A673 (cell line): ENCODE measurements around the gene ZNF213. TPM values are rescaled to one million over a fixed set of nuclear protein-coding genes. Genes with fewer than 3 reads are reported as not detected.

ENCODE experiments used
- BruUV-seq: library from RNA; stranded (reverse); fragments of 400-500 nt; replicated peaks from 2 replicates; lab custom pipeline; 2021; lab: Mats Ljungman, UMichigan
- CTCF ChIA-PET: fragments of 300-600 bp; sonication (Branson Sonifier 250); formaldehyde crosslinking; loops from one replicate; lab custom pipeline; 2022; ENCODE audit warnings: antibody characterized with exemption; lab: Charles Lee
- POLR2A ChIA-PET: fragments of 300-600 bp; sonication (Branson Sonifier 250); formaldehyde crosslinking; loops from one replicate; lab custom pipeline; 2022; ENCODE audit warnings: antibody characterized with exemption; ENCODE audit not compliant: low non-redundant PET; lab: Charles Lee
- DNase-seq: peaks from one replicate; pipeline ENCODE4 v3.0.0-alpha.2; 2015; ENCODE audit warnings: low spot score
- H3K27ac ChIP-seq: fragments of 200-600 bp; sonication (generic); 2 replicates; pipeline ENCODE4 v1.5.1; 2016; ENCODE audit warnings: mixed run types, low read depth, mild to moderate bottlenecking, mixed read lengths, antibody characterized with exemption, low read length; ENCODE audit not compliant: poor library complexity, severe bottlenecking
- H3K27me3 ChIP-seq: fragments of 200-600 bp; sonication (generic); replicated peaks from 2 replicates; pipeline ENCODE4 v1.6.1; 2017; ENCODE audit warnings: mixed run types, low read depth, mild to moderate bottlenecking, mixed read lengths, antibody characterized with exemption, low read length; ENCODE audit not compliant: insufficient read depth, poor library complexity
- H3K36me3 ChIP-seq: fragments of 200-600 bp; sonication (generic); 2 replicates; pipeline ENCODE4 v1.6.1; 2016; ENCODE audit warnings: mixed run types, mild to moderate bottlenecking, mixed read lengths, antibody characterized with exemption, low read length; ENCODE audit not compliant: insufficient read depth, poor library complexity, severe bottlenecking
- H3K4me1 ChIP-seq: fragments of 200-600 bp; sonication (generic); 2 replicates; pipeline ENCODE4 v1.6.1; 2017; ENCODE audit warnings: mixed run types, mild to moderate bottlenecking, mixed read lengths, antibody characterized with exemption, low read length; ENCODE audit not compliant: insufficient read depth, poor library complexity, severe bottlenecking
- H3K4me3 ChIP-seq: fragments of 200-600 bp; sonication (generic); 2 replicates; pipeline ENCODE4 v1.5.1; 2016; ENCODE audit warnings: low read depth, mixed run types, mild to moderate bottlenecking, mixed read lengths, low read length; ENCODE audit not compliant: poor library complexity, severe bottlenecking
- H3K9me3 ChIP-seq: fragments of 200-600 bp; sonication (generic); 2 replicates; pipeline ENCODE4 v1.6.1; 2016; ENCODE audit warnings: mixed run types, low read depth, mild to moderate bottlenecking, mixed read lengths, antibody characterized with exemption, low read length; ENCODE audit not compliant: poor library complexity, severe bottlenecking
- CTCF ChIP-seq: fragments of 300-800, 200-600 bp; sonication (generic); conservative IDR thresholded peaks from 2 replicates; pipeline ENCODE4 v1.5.1; 2017; ENCODE audit warnings: low read depth, mild to moderate bottlenecking, antibody characterized with exemption, low read length, moderate library complexity, mixed read lengths
- EZH2 ChIP-seq: fragments of 200-600 bp; sonication (generic); IDR thresholded peaks from 2 replicates; pipeline ENCODE4 v1.6.1; 2017; ENCODE audit warnings: borderline replicate concordance, low read depth, mild to moderate bottlenecking, mixed read lengths, antibody characterized with exemption, low read length; ENCODE audit not compliant: poor library complexity, severe bottlenecking
- intact Hi-C: fragments of 100-400 bp; cut with micrococcal nuclease; formaldehyde crosslinking; loops from one replicate; pipeline ENCODE4 v1.10.0; 2022; ENCODE audit not compliant: unreplicated experiment
- total RNA-seq: library from RNA; stranded (reverse); gene quantifications from 2 replicates; pipeline ENCODE4 v1.2.3, GENCODE V29; 2021

Gene ZNF213
- total RNA-seq, 1 experiment from 2014 or later = 16.0 TPM

DNA sequence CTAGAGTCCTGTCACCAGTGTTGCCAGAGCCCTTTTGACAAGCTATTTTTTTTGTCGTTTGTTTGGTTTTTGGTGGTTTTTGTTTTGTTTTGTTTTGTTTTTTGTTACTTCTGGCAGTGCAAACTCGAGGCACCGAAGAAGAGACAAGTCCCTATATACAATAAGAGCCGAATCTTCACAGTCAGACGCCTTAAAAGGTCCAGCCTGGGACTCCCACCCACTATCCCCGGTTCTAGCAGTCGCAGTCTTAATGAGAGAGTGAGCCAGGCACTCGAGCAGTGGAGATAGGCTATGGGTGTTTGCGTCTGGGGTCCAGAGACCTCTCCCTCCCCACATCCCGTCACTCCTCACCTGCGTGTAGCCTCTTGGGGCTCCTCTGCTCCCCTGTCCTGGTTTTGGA lies 55.0 kb downstream of the ZNF213 start:
- POLR2A ChIA-PET = no interaction called here
- H3K27ac ChIP-seq = no peak overlapping the region
- no peaks in the 10 kb centered on the region for H3K9me3 ChIP-seq
- no peak for DNase-seq
- no peaks in the 10 kb centered on the region for H3K27me3 ChIP-seq
- no TSS peak for BruUV-seq
- CTCF ChIA-PET = no interaction called here
- TF ChIP-seq EZH2 (no peak), CTCF (no peak)
- peaks cover 16% of the 10 kb centered on the region for H3K4me1 ChIP-seq
- H3K4me3 ChIP-seq = peak overlapping the region; percentile 75
- intact Hi-C loops = loop anchor here (2.0 kb wide), 2 partner anchors 39 to 311 kb away; partner anchors contain the start of gene CLUAP1
- no peaks in the 10 kb centered on the region for H3K36me3 ChIP-seq

- ChIA-PET CTCF (interaction anchor here (0.6 kb wide), 1 partner anchor 74 kb away, joined by 4 read pairs; no protein-coding TSS in a partner anchor), POLR2A (interaction anchor here (0.6 kb wide), 1 partner anchor 18 kb away, joined by 7 read pairs; no protein-coding TSS in a partner anchor)
- intact Hi-C loops = no loop called here
- no peak for DNase-seq
- peaks cover 16% of the 10 kb centered on the region for H3K4me1 ChIP-seq
- H3K9me3 ChIP-seq = no peaks in the 10 kb centered on the region
- peak overlapping the region; percentile 75 for H3K4me3 ChIP-seq
- no peak overlapping the region for H3K27ac ChIP-seq
- no TSS peak for BruUV-seq
- no peaks in the 10 kb centered on the region for H3K27me3 ChIP-seq
- no peaks in the 10 kb centered on the region for H3K36me3 ChIP-seq
- TF ChIP-seq CTCF (no peak), EZH2 (no peak)
Observed at GRCh38 chr16:3190949-3191353, 56.1 kb downstream of the ZNF213 start.

Other genes with a start within 250 kb of the ZNF213 start
- 46.8 and 47.0 TPM in 2 replicates for gene FLYWCH1, start 223.1 kb upstream of the ZNF213 start, total RNA-seq
- gene KREMEN2, start 170.8 kb upstream of the ZNF213 start, total RNA-seq = 0.49 and 1.6 TPM in 2 replicates
- 46.5 and 49.7 TPM in 2 replicates for gene PAQR4, start 165.7 kb upstream of the ZNF213 start, total RNA-seq
- gene PKMYT1, start 154.6 kb upstream of the ZNF213 start, total RNA-seq = 120 and 128 TPM in 2 replicates
- not detected in 2 replicates for gene CLDN9, start 122.1 kb upstream of the ZNF213 start, total RNA-seq
- 0.21 and 0.31 TPM in 2 replicates for gene CLDN6, start 116.8 kb upstream of the ZNF213 start, total RNA-seq
- gene TNFRSF12A, start 114.7 kb upstream of the ZNF213 start, total RNA-seq = 23.7 and 39.5 TPM in 2 replicates
- 46.6 and 51.4 TPM in 2 replicates for gene HCFC1R1, start 111.1 kb upstream of the ZNF213 start, total RNA-seq
- gene THOC6, start 111.0 kb upstream of the ZNF213 start, total RNA-seq = 52.5 and 59.3 TPM in 2 replicates
- gene BICDL2, start 98.1 kb upstream of the ZNF213 start, total RNA-seq = not detected in 2 replicates
- gene MMP25, start 88.5 kb upstream of the ZNF213 start, total RNA-seq = 0.80 and 1.3 TPM in 2 replicates
- 4.5 and 7.7 TPM in 2 replicates for gene IL32, start 69.4 kb upstream of the ZNF213 start, total RNA-seq
- not detected in 2 replicates for gene ZSCAN10, start 35.7 kb upstream of the ZNF213 start, total RNA-seq
- 16.8 and 19.0 TPM in 2 replicates for gene ZNF205, start 22.4 kb upstream of the ZNF213 start, total RNA-seq
- gene OR1F1, start 53.2 kb downstream of the ZNF213 start, total RNA-seq = not detected in 2 replicates
- 10.8 and 13.0 TPM in 2 replicates for gene ZNF200, start 100.1 kb downstream of the ZNF213 start, total RNA-seq
- gene MEFV, start 121.6 kb downstream of the ZNF213 start, total RNA-seq = not detected in 2 replicates
- gene ZNF263, start 148.5 kb downstream of the ZNF213 start, total RNA-seq = 30.0 and 34.8 TPM in 2 replicates
- 5.7 and 7.9 TPM in 2 replicates for gene TIGD7, start 170.4 kb downstream of the ZNF213 start, total RNA-seq
- 40.9 and 44.5 TPM in 2 replicates for gene ZNF75A, start 170.5 kb downstream of the ZNF213 start, total RNA-seq
- gene OR2C1, start 220.9 kb downstream of the ZNF213 start, total RNA-seq = not detected in 2 replicates